Activated T-helper 1 cell treated with anti-CD3 and anti-CD28 coated beads, Interleukin-12 subunit alpha, Interleukin-12 subunit beta, Interleukin-2, Interleukin-4 antibody, amounts not matched to agents 30 ng/mL and 10 ng/mL and 1 ng/mL, durations not matched to agents 14 hours and 24 hours and 36 hours (primary cell): Measurements from ENCODE around the gene TOP3B. TPM values are rescaled to one million over a fixed set of nuclear protein-coding genes. Genes with fewer than 3 reads are reported as not detected.

Experiments
- DNase-seq: peaks from one replicate; pipeline ENCODE4 v3.0.0; 2021; ENCODE audit warnings: low spot score
- H3K27ac Mint-ChIP-seq: one replicate; pipeline ENCODE4 v1.8.0; 2021; ENCODE audit warnings: mild to moderate bottlenecking, mixed read lengths
- H3K27me3 Mint-ChIP-seq: one replicate; pipeline ENCODE4 v1.8.0; 2022; ENCODE audit warnings: mild to moderate bottlenecking, moderate library complexity, mixed read lengths; ENCODE audit not compliant: insufficient read depth
- H3K36me3 Mint-ChIP-seq: one replicate; pipeline ENCODE4 v1.8.0; 2021; ENCODE audit warnings: low read depth, mixed read lengths
- H3K4me1 Mint-ChIP-seq: one replicate; pipeline ENCODE4 v1.8.0; 2021; ENCODE audit warnings: low read depth, mixed read lengths
- H3K4me3 Mint-ChIP-seq: one replicate; pipeline ENCODE4 v1.8.0; 2021; ENCODE audit warnings: mild to moderate bottlenecking, moderate library complexity, mixed read lengths
- H3K9me3 Mint-ChIP-seq: one replicate; pipeline ENCODE4 v1.8.0; 2021; ENCODE audit warnings: mixed read lengths
- intact Hi-C: fragments of 100-400 bp; cut with micrococcal nuclease; formaldehyde crosslinking; loops from one replicate; pipeline ENCODE4 v1.15.1; 2024
- total RNA-seq: library from RNA; stranded (reverse); gene quantifications from 2 replicates; pipeline ENCODE4 v1.2.3, GENCODE V29; 2022

The TOP3B gene
- total RNA-seq, 1 donor from 2014 or later: 48.4 TPM

- no peak for DNase-seq
- no peaks in the 10 kb centered on the region for H3K9me3 Mint-ChIP-seq
- H3K36me3 Mint-ChIP-seq: peaks cover 4% of the 10 kb centered on the region
- intact Hi-C loops: no loop called here
- H3K27ac Mint-ChIP-seq: no peak overlapping the region
- no peaks in the 10 kb centered on the region for H3K27me3 Mint-ChIP-seq
- H3K4me3 Mint-ChIP-seq: no peak overlapping the region
- no peaks in the 10 kb centered on the region for H3K4me1 Mint-ChIP-seq
Observed at GRCh38 chr22:21926728-21927127, 55.9 kb downstream of the TOP3B start.

- Mint-ChIP-seq H3K4me3 (no peak overlapping the region), H3K9me3 (no peaks in the 10 kb centered on the region), H3K4me1 (no peaks in the 10 kb centered on the region), H3K27ac (no peak overlapping the region), H3K27me3 (no peaks in the 10 kb centered on the region), H3K36me3 (no peaks in the 10 kb centered on the region)
- intact Hi-C loops: no loop called here
- no peak for DNase-seq
Observed at GRCh38 chr22:21923163-21923561, 59.4 kb downstream of the TOP3B start.

GRCh38 chr22:21922370-21923162, 60.0 kb downstream of the TOP3B start:
- Mint-ChIP-seq H3K4me1 (no peaks in the 10 kb centered on the region), H3K36me3 (no peaks in the 10 kb centered on the region), H3K27me3 (no peaks in the 10 kb centered on the region), H3K9me3 (no peaks in the 10 kb centered on the region), H3K27ac (no peak overlapping the region), H3K4me3 (no peak overlapping the region)
- no peak for DNase-seq
- intact Hi-C loops: no loop called here

DNA sequence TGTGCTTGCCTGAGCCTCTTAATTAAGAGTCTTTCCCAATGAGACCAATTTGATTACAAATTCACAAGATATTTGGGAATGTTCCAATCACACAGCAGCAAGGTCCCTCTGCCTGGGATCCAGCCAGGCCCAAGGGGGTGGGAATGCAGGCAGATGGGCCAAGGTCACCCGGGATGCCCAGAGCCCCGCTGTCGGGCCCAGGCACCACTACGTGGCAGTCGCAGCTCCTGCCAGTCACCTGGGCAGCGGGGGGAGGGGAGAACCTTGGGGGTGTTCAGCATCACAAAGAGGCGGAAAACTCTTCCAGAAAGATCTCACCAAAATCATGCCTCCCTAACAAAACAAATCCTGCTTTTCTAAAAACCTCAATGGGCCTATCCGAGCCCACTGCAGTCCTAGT, 60.9 kb downstream of the TOP3B start:
- no peak for DNase-seq
- no peak overlapping the region for H3K27ac Mint-ChIP-seq
- H3K4me3 Mint-ChIP-seq: no peak overlapping the region
- intact Hi-C loops: no loop called here
- H3K4me1 Mint-ChIP-seq: no peaks in the 10 kb centered on the region
- H3K36me3 Mint-ChIP-seq: no peaks in the 10 kb centered on the region
- H3K27me3 Mint-ChIP-seq: no peaks in the 10 kb centered on the region
- no peaks in the 10 kb centered on the region for H3K9me3 Mint-ChIP-seq

GRCh38 chr22:21921184-21921721, 61.3 kb downstream of the TOP3B start:
- intact Hi-C loops: no loop called here
- H3K9me3 Mint-ChIP-seq: no peaks in the 10 kb centered on the region
- H3K4me1 Mint-ChIP-seq: no peaks in the 10 kb centered on the region
- H3K27ac Mint-ChIP-seq: no peak overlapping the region
- no peaks in the 10 kb centered on the region for H3K36me3 Mint-ChIP-seq
- no peaks in the 10 kb centered on the region for H3K27me3 Mint-ChIP-seq
- DNase-seq: no peak
- H3K4me3 Mint-ChIP-seq: no peak overlapping the region

DNA sequence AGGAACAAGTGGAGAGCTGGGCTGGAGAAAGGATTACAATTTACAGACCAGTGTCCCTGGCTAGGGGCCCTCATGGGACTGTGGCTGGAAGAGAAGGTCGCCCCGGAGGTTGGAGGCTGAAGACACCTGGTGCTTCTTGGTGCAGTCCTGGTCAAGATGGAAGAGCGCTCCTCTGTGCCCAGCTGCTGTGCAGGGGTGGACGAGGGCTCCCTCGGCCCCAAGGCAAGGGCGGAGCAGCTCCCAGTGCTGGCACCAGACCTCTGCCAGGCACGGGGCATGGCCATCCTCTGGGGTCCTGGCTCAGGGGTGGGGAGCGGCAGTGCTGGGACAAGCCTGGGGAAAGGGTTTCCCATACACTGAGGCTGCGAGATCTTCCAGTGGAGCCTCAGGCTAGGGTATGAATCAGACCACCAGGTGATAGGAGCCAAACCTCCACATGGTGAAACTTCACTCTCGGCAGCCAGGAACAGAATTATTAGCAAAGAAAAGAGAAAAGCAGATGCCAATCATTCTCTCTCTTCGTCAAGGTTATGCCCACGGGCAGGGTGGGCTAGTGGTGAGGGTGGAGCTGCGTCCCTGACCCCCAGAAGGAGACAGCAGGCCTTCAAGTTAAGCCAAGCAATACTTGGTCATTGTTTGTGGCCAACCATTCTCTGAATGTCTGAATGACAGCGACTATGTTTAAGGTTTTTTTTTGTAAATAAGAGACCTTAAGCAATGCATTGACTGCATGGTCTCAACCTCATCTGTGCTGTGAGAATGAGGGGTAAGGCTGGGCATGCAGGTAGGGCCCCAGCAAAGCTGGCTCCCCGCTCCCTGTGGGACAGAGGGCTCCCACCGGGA, 62.0 kb downstream of the TOP3B start:
- intact Hi-C loops: no loop called here
- no peak for DNase-seq
- H3K4me3 Mint-ChIP-seq: no peak overlapping the region
- no peaks in the 10 kb centered on the region for H3K36me3 Mint-ChIP-seq
- H3K27me3 Mint-ChIP-seq: no peaks in the 10 kb centered on the region
- H3K4me1 Mint-ChIP-seq: no peaks in the 10 kb centered on the region
- H3K27ac Mint-ChIP-seq: no peak overlapping the region
- no peaks in the 10 kb centered on the region for H3K9me3 Mint-ChIP-seq

DNA sequence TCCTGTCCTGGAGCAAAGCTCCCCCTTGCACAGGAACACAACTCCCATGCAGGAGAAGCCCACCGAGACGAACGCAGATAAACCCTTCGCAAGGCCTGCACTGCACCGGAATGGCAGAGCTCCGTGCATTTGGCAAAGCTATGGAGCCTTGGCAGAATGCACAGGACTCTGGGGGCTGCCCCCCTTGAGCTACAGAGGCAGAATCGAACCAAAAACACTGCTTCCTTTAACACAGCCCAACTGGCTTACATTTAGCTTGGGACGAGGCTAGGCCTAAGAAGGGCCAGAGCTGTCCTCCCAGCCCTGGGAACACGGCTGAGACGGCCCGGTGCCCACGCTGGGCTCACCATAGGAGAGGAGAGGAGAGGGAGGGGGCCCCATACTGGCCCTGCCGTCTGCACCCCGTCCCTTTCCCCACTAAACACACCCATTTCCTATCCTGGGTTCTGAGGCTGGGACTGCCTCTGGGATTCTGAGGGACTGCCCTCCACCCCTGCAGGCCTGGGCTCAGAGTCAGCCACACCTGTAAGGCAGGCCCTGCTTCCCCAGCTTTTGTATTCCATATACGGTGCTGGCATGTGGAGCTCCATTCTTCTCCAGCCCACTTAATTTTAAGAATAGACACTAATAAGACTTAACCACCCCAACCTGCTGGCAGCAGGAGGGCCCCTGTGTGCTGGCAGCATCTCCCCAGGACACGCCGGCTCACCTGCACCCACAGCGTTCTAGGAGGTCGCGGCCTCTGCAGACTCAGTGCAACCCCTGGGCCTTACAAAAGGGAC, 62.9 kb downstream of the TOP3B start:
- no peaks in the 10 kb centered on the region for H3K27me3 Mint-ChIP-seq

DNA sequence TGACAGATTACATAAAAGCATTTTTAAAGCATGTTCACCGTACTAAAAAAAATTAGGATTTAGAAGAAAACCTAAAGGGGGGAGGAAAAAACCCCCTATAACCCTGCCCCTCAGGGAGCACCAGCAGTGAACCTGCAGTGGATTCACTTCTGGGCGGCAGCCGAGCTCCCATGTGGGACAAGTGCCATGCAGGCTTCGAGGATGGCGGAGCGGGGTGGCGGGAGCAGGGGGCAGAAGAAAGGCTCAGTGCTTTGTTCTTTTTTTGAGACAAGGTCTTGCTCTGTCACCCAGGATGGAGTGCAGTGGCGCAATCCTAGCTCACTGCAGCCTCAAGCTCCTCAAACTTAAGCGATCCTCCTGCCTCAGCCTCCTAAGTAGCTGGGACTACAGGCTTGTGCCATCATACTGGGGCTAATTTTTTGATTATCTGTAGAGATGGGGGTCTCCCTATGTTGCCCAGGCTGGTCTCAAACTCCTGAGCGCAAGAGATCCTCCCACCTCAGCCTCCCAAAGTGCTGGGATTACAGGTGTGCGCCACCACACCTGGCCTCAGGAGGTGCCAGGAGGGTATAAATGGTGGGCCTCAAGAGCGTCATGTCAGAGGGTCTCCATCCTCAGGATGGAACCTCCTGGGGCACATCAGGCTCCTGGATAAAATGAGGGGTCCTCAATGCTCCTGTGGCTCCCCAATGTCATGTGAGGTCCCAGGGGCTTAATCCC, 64.0 kb downstream of the TOP3B start:
- Mint-ChIP-seq H3K4me3 (no peak overlapping the region), H3K27ac (no peak overlapping the region), H3K27me3 (no peaks in the 10 kb centered on the region), H3K4me1 (no peaks in the 10 kb centered on the region), H3K36me3 (no peaks in the 10 kb centered on the region), H3K9me3 (no peaks in the 10 kb centered on the region)
- intact Hi-C loops: no loop called here
- DNase-seq: no peak

More for the DNA sequence above, 62.9 kb downstream of the TOP3B start:
- Mint-ChIP-seq H3K4me3 (no peak overlapping the region), H3K4me1 (no peaks in the 10 kb centered on the region), H3K9me3 (no peaks in the 10 kb centered on the region), H3K36me3 (no peaks in the 10 kb centered on the region), H3K27ac (no peak overlapping the region)
- no peak for DNase-seq
- intact Hi-C loops: no loop called here

GRCh38 chr22:21917959-21918261, 64.7 kb downstream of the TOP3B start:
- Mint-ChIP-seq H3K9me3 (no peaks in the 10 kb centered on the region), H3K4me1 (no peaks in the 10 kb centered on the region), H3K4me3 (no peak overlapping the region), H3K36me3 (no peaks in the 10 kb centered on the region), H3K27ac (no peak overlapping the region), H3K27me3 (no peaks in the 10 kb centered on the region)
- intact Hi-C loops: no loop called here
- DNase-seq: no peak

DNA sequence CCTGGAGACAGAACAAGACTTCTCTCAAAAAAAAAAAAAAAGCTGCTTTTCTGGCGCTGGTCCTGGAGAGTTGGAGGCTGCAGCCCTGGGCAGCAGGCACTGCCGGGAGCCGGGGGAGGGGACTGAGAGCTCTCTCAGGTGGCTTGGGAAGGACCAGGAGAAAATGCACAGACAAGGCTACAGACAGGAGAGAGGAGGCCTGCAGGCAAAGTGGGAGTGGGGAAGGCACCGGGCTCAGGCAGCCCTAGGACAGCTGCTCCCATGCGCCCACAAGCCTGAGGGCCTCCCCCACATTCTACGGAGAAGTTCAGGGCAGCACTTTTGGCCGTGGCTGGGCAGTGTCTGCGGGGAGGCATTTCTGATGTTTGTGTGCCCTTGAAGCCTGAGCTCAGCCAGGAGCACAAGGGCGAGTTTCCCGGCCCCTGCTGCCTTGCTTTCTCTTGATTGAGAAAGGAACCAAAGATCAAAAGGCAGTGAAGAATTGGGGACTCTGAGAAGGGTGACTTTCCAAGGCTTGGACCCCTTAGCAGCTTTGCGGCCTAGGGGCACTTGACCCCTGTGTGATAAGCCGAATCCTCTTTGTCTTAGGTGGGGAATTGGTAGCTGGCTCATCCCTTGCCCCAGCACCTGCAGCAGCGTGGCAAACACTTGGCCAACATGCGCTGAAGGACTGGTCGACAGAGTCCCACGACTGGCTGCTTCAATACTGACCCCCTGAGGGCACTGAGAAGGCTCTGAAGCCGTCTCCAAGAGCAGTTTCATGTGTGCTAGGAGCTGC, 65.2 kb downstream of the TOP3B start:
- Mint-ChIP-seq H3K4me3 (no peak overlapping the region), H3K27ac (no peak overlapping the region), H3K27me3 (no peaks in the 10 kb centered on the region), H3K36me3 (no peaks in the 10 kb centered on the region), H3K4me1 (no peaks in the 10 kb centered on the region), H3K9me3 (no peaks in the 10 kb centered on the region)
- no peak for DNase-seq
- intact Hi-C loops: no loop called here

DNA sequence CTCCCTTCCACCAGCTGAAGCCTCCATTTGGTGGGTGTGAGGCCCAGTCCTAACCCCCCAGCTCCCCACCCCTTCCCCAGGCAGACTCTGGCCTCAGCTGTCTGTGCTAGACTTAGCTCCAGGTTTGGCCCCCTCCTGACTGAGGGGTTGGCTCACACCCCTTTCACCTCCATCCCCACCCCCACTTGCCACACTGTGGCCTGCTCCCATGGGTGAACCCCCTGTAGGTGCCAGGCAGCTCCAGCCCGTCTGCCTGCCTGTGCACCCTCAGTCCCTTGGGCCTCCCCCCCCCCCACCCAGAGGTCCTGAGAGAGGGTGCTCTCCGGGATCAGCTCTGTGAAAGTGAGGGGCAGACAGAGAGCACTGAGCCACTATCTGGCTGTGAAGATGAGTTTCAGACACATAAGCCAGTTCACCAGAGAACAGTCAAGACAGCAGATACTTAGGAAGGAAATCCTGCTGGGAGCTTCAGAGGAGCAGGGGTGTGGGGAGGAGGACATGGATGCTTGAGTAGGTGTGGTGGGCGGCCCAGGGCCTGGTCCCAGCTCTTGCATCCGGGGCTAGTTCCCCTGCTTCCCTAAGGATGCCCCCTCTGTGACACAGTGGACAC, 66.2 kb downstream of the TOP3B start:
- H3K4me3 Mint-ChIP-seq: no peak overlapping the region
- H3K27ac Mint-ChIP-seq: no peak overlapping the region
- no peaks in the 10 kb centered on the region for H3K4me1 Mint-ChIP-seq
- intact Hi-C loops: no loop called here
- no peaks in the 10 kb centered on the region for H3K27me3 Mint-ChIP-seq
- DNase-seq: no peak
- H3K9me3 Mint-ChIP-seq: no peaks in the 10 kb centered on the region
- H3K36me3 Mint-ChIP-seq: no peaks in the 10 kb centered on the region
